ENCODE data around the gene RAMACL. TPM values are rescaled to one million over a fixed set of nuclear protein-coding genes. Genes with fewer than 3 reads are reported as not detected.

Gene RAMACL
- total RNA-seq, 6 experiments from 2014 or later: 0.19 to 1.4 (median 0.65) TPM

DNA sequence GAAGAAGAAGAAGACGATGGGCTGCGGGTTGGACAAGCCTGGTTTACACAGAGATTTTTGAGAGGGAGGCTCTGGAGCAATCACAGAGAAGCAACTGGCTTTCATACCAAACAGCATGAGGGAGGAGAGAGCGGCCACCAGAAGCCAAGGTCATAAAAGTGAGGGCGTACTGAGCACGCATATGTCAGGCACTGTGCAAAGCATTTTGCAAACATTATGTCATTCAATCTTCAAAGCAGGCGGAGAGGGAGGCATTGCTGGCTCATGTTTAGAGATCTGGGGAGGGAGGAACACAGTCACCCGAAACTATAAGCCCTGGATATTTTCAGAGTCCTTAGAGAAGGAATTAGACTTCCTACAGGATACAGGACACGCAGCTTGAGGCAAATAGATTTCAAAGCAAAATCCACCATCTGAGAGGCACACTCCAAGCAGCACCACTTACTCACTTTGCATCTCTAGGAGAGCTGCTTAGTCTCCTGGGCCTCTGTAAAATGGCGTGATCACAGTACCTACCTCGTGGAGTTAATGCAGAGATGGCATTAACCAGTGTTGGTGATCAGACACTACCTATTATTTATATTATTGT is 24.6 kb downstream of the RAMACL start:
- ATAC-seq (no peak), DNase-seq (no peak)
- TF ChIP-seq CTCF (IDR thresholded peaks at IDR 0.05) (no peak), POLR2A (IDR thresholded peaks at IDR 0.05) (no peak)
- Histone ChIP-seq H3K36me3 (no peaks in the 10 kb centered on the region), H3K27me3 (no peaks in the 10 kb centered on the region), H3K4me3 (no peak overlapping the region), H3K27ac (no peak overlapping the region), H3K9me3 (no peaks in the 10 kb centered on the region), H3K4me1 (peaks cover 0 to 4% (median 0%) of the 10 kb centered on the region in 4 donors)
- intact Hi-C loops (cut with DNase I): no loop called here
- WGBS (ENCODE audit: insufficient coverage, low coverage, low lambda C conversion rate, missing lambda C conversion rate): 76% methylated on average over 9 of the region's 10 CpGs

DNA sequence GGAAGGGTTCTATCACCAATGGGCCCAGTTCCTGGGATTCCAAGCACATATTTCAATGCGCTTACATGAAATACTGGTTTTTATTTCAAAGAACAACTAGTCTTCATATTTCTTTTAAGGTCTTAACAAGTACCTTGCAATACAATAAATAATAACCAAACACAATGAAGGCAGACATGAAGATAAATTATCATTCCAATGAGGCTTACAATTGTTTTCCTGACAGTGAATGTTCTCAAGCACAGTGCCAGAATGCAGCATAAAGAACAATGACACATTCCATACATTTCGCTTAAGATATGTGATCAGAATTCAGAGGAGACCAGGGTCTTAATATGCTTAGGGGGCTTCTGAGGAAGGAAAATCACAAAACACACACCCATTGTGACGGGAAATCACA is 26.3 kb downstream of the RAMACL start:
- TF ChIP-seq CTCF (IDR thresholded peaks at IDR 0.05) (no peak), POLR2A (IDR thresholded peaks at IDR 0.05) (no peak)
- H3K36me3 ChIP-seq: no peaks in the 10 kb centered on the region
- DNase-seq (no peak), ATAC-seq (no peak)
- H3K27me3 ChIP-seq: no peaks in the 10 kb centered on the region
- intact Hi-C loops (cut with DNase I): no loop called here
- WGBS (ENCODE audit: insufficient coverage, low coverage, low lambda C conversion rate, missing lambda C conversion rate): 88% methylated on average over 3 of the region's 3 CpGs
- no peaks in the 10 kb centered on the region for H3K9me3 ChIP-seq
- no peak overlapping the region for H3K27ac ChIP-seq
- no peak overlapping the region for H3K4me3 ChIP-seq
- peaks cover 0 to 12% (median 3%) of the 10 kb centered on the region in 4 donors for H3K4me1 ChIP-seq

DNA sequence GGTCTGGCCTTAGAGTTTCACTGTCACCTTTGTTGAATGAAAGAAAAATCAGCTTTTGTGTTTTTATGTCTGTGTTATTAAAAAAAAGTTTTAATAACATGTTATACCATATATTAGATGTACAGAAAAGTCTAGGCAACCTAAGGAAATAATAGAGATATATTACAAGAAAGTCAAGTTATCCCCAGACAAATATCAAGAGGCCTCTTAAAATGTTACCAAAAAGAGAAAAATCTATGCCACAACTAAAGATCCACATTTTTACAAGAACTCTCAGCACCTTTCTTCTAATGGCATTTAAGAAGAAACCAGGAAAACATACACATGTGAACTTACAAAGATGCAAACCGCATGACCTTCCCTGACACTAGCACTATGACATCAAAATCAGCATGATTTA is 26.8 kb downstream of the RAMACL start:
- no peaks in the 10 kb centered on the region for H3K36me3 ChIP-seq
- WGBS (ENCODE audit: insufficient coverage, low coverage, low lambda C conversion rate, missing lambda C conversion rate): 92% methylated on average over 1 of the region's 1 CpG
- H3K27me3 ChIP-seq: no peaks in the 10 kb centered on the region
- no peak for TF ChIP-seq CTCF (IDR thresholded peaks at IDR 0.05)
- no peak for TF ChIP-seq POLR2A (IDR thresholded peaks at IDR 0.05)
- no peaks in the 10 kb centered on the region for H3K9me3 ChIP-seq
- ATAC-seq (no peak), DNase-seq (no peak)
- no peak overlapping the region for H3K27ac ChIP-seq
- intact Hi-C loops (cut with DNase I): no loop called here
- H3K4me3 ChIP-seq: no peak overlapping the region
- H3K4me1 ChIP-seq: peaks cover 0 to 12% (median 3%) of the 10 kb centered on the region in 4 donors

GRCh38 chr6:166559211-166559610 is 27.3 kb downstream of the RAMACL start:
- intact Hi-C loops (cut with DNase I): no loop called here
- no peaks in the 10 kb centered on the region for H3K36me3 ChIP-seq
- H3K27me3 ChIP-seq: no peaks in the 10 kb centered on the region
- ATAC-seq (no peak), DNase-seq (no peak)
- no peak overlapping the region for H3K27ac ChIP-seq
- no peaks in the 10 kb centered on the region for H3K9me3 ChIP-seq
- no peak for TF ChIP-seq CTCF (IDR thresholded peaks at IDR 0.05)
- no peak for TF ChIP-seq POLR2A (IDR thresholded peaks at IDR 0.05)
- no peak overlapping the region for H3K4me3 ChIP-seq
- H3K4me1 ChIP-seq: peaks cover 0 to 14% (median 5%) of the 10 kb centered on the region in 4 donors
- WGBS (ENCODE audit: insufficient coverage, low coverage, low lambda C conversion rate, missing lambda C conversion rate): 86% methylated on average over 4 of the region's 5 CpGs
